GM21447 (cell line): Measurements from ENCODE around the gene SLC16A10.
"Not testable (repeated sequence)": the region's sequence is repeated elsewhere in the genome, so short reads cannot be mapped to it uniquely, and the experiment has no call there.

Experiments
- ATAC-seq: cut with Tn5 transposase; IDR thresholded peaks from one replicate; pipeline ENCODE4 v1.9.1; 2021; ENCODE audit not compliant: unreplicated experiment

The SLC16A10 gene

DNA sequence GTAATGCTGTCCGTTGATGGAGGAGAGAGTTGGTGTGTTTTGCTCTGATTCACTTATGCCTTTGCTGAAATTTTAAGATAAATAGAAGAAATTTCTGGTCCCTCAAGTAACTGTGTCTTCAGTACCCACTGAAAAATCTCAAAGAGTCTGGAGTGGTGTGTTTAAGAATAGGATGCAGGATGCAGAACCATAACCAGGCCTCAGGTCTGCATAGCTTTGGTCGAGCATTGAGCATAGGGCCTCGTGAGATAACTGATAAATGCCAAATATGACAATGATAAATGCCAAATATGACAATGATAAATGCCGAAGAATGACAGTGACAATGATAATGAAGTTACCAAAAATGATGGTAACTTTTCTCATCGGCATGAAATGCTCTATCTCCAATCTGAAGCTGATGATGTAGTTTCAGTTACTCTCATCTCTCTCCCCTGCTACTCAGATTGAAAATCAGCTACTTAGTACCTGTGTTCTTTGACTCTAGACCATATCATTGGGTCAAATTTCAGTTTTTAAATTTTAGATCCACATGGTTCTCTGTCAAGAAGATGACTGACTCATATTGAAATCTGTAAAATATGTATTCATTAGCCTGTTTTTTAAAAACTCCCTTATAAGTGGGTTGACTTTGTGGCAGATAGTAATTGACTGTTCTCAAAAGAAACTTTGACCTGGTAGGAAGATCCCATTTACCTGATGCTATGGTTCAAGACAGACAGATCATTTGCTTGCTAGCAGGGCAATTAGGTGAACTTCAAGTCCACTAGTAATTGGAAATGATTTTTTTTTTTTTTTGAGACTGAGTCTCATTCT, 96.6 kb downstream of the SLC16A10 start:
- no peak for ATAC-seq

DNA sequence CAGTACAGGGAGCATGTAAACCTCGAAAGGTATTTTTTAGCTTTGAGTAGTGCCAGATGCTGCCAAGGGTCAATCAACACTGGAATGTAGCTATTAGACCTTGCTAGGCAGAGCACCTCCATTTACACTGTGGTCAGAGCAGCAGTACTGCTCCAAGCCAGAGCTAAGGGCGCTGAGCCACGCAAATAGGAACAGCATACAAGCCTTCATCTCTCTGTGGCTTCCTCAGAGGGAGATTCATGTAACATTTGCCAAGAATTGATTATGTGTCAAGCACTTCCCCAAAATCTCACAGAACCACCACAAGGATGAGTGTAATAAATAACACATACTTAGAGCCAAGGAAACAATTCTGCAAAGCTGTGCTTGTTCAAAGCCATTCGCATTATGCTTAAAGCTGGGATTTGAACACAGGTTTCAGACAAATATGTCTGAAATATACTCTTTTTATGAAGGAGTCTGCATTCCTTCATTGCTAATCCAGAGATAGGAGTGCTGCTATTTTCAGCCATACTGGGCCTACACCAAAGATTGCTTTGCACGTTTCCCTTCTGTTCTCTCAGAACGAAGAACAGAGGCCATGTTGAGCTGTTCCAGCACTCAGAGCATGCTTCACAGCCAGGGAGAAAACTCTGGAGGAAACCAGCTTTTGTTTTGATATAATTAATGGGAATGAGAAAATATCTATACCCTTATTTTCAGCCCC, 97.7 kb downstream of the SLC16A10 start:
- no peak for ATAC-seq

DNA sequence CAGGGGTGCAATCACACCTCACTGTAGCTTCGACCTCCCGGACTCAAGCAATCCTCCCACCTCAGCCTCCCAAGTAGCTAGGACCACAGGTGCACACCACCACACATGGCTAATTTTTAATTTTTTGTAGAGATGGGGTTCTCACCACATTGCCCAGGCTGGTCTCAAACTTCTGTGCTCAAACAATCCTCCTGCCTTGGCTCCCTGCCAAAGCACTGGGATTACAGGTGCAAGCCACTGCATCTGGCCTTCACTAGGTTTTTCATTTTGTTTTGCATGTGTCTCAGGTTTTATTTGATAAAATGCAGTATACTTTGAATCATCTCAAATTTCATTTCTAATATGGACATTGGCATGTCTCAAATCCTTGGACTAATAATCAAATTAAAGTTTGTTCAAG, 98.7 kb downstream of the SLC16A10 start:
- no peak for ATAC-seq

DNA sequence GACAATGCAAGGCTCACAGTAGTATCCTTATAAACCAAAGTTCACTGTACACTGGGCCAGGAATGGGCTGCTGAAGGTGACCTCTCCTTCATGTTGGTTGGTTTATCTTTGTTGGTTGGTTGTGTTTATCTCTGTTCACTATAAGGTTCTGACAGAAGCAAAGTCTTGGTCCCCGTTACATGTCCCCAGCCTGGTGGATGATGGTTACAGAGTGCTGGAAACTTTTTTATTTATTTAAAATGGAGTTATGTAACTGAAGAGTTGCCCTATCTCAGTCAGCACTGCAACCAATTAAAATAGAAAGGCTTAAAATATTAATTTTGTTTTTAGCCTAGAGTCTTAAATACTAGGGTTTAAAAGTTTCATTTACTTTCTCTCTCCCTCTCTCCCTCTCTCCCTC, 100.6 kb downstream of the SLC16A10 start:
- no peak for ATAC-seq

GRCh38 chr6:111189666-111190210, 102.4 kb downstream of the SLC16A10 start:
- ATAC-seq: not testable (repeated sequence)

DNA sequence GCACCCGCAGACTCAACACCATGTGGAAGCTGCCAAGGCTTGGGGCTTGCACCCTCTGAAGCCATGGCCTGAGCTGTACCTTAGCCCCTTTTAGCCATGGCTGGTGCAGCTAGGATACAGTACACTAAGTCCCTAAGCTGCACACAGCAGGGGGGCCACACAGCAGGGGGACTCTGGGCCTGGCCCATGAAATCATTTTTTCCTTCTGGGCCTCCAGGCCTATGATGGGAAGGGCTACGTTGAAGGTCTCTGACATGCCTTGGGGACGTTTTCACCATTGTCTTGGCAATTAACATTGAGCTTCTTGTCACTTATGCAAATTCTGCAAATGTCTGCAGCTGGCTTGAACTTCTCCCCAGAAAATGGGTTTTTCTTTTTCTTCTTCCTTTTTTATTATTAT, 103.3 kb downstream of the SLC16A10 start:
- ATAC-seq: no peak

GRCh38 chr6:111191136-111191535, 103.8 kb downstream of the SLC16A10 start:
- ATAC-seq: not testable (repeated sequence)

DNA sequence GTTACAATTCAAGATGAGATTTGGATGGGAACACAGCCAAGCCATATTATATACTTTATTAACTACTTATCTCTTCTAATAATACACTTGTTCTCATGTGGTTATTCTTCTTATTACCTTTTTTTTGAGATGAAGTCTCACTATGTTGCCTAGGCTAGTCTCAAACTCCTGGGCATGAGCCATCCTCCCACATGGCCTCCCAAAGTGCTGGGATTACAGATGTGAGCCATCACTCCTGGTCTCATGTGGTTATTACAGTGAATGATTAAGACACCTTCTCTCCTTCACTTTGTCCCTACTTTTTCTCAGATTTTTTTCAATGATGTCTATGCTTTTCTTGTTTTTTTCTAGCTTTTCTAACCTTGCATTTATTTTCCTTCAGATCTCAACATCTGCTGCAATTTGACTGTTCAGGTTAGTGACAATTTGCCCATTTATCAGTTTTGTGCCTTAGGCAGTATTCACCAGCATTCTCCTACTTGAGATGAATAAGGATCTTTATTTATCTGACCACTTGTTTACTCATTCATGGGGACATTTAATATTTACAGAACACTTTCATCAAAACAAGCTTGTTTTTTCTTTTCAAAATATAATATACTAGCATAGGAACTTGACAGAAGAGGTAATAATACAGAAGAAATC, 105.7 kb downstream of the SLC16A10 start:
- no peak for ATAC-seq

DNA sequence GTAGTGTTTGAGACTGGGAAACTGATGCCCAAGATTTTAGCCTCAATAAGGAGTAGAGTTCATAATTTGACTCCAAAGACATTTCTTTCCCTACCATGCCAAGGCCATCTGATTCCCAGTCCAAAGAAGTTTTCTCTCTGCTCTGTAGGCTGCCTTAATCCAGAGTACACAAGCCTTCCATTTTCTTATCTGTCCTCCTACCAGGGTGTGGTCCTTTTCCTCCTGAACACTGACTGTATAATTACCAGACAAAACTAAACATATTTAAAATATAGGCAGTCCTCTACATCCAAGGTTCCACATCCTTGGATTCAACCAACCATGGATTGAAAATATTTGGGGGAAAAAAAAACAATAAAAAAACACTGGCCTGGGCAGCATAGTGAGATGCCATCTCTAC, 108.4 kb downstream of the SLC16A10 start:
- no peak for ATAC-seq

DNA sequence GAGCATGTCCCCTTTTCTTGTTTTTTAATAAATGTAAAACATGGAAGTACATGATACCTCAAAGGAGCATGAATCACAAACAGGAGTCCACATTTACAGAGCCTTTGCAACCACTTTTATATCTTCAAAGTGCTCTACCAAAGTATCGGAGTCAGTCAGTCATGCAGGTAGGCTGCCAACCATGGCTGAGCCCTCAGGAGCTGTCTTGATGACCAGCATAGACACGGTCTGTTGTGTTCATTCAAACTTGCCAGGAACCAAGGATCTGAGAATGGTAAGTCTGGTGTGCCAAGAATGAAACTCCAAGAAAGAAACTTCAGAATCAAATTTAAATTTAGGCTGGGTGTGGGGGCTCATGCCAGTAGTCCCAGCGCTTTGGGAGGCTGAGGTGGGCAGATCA, 111.5 kb downstream of the SLC16A10 start:
- no peak for ATAC-seq

DNA sequence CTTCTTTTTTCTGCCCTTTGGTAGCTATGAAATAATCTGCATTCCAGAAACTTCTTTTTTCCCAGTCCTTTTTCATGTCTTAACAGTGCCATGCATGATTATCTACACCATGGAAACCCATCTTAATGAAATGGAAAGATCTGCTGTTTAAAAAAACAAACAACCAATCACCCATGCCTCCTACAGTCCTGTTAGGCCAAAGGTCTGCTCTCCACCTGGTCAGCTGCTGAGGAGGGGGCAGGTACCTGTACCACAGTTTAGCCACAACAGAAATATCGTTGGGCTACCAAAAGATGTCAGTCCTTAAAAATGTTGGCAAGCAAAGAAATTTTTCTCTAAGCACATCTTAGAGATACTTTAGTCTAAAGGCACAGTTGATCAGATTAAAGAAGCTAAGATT, 112.6 kb downstream of the SLC16A10 start:
- no peak for ATAC-seq

DNA sequence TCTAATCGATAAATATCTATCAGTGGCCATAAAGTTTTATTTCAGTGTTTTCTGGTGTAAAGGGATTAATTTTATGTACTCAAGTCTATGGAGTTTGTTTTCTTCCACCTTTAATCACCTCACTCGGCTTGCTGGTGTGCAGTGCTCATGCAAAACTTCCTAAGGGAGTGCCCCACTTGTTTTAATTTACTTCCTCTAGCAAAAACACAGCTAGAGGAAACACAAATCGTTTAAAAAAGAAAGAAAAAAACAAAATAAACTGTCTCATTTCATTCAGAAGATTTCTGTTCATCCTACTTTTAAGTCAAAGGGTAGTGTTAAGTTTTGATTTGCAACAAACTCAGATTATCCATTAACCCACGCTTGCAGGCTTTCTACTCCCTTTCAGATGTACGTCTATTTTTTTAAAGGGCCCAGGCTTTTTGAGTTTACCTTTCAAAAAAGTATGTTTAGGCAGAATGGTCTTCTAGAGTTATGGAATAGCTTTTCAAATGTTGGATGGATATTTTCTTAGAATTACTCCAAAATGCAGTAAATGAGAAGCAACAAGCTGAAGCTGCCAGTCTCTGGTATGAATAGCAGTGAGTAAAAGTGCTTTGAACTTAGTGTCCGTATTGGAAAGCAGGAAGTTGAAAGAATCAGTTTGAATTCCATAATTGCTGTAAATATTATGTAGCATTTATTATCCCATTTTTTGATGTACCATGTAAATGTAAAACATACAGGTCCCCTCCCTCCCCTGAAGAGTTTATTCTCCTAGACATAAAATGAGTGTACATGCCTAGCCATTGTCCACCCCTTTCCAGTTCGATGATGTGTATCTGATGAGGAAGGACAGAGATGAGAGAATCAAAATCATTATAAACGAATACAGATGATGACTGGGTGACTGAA, 113.3 kb downstream of the SLC16A10 start:
- no peak for ATAC-seq

GRCh38 chr6:111201244-111201554, 113.9 kb downstream of the SLC16A10 start:
- ATAC-seq: no peak

DNA sequence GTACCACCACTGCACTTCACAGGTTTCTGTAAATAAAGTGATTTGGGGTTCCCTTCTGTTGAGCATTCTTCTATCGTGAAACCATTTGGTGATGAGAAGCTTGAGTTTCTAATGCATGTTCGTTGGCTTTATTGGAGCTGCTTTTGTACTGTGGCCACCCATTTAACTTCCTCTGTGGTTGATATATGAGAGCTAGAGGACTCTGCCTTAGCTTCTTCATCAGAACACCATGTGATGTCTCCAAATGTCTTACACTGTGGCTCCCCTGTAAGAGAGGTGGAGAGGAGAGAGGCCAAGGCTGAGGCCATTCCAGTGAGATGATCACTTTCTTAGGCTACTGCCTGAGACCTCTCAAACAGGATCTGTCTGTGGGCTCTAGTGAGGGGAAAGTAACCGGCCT, 114.5 kb downstream of the SLC16A10 start:
- ATAC-seq: no peak

DNA sequence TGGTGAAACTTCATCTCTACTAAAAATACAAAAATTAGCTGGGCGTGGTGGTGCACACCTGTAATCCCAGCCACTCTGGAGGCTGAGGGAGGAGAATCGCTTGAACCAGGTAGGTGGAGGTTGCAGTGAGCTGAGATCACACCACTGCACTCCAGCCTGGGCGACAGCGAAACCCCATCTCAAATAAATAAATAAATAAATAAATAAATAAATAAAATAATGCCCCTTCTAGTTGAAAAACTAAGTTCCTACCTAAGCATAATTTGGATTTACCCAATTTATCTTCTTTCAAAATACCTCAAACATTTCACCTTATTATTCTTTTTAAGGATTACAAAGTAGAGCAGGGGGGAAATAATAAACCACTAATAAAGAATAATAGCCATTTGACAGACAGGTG, 116.2 kb downstream of the SLC16A10 start:
- not testable (repeated sequence) for ATAC-seq

DNA sequence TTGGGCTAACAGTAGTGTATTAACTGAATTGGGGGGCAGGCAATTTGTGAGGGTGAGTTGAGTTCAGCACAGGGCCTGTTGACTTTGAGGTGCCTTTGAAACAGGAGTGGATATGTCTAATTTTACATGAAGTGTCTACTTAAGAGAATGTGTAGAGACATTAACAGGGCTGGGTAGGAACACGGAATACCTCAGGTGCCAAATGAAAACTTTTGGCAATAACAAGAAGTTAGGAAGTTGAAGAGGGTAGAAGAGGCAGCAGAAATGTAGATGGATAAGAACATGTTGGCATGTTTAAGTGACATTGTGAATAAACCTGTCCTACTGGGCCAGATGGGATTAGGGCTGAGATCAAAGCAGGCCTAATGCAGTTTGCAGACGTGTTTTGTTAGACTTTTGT, 117.0 kb downstream of the SLC16A10 start:
- no peak for ATAC-seq

- ATAC-seq: no peak
Observed at GRCh38 chr6:111204881-111205280, 117.6 kb downstream of the SLC16A10 start.

DNA sequence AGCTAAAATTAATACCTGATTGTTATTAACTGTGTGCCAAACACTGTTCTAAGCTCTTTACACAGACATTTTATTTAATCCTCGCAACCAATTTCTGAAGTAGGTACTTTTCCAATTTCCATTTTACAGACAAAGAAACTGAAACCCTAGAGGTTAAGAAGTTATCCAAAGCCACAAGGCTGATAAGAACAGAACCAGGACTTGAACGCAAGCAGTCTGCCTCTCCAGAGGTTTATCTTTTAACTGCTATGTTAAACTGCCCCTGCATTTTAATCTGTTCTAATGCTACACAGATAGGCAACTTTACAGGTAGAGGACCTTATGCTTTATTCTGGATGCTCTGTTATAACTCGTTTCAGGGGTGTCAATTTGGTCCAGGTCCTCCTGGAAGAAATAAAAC, 118.2 kb downstream of the SLC16A10 start:
- no peak for ATAC-seq

DNA sequence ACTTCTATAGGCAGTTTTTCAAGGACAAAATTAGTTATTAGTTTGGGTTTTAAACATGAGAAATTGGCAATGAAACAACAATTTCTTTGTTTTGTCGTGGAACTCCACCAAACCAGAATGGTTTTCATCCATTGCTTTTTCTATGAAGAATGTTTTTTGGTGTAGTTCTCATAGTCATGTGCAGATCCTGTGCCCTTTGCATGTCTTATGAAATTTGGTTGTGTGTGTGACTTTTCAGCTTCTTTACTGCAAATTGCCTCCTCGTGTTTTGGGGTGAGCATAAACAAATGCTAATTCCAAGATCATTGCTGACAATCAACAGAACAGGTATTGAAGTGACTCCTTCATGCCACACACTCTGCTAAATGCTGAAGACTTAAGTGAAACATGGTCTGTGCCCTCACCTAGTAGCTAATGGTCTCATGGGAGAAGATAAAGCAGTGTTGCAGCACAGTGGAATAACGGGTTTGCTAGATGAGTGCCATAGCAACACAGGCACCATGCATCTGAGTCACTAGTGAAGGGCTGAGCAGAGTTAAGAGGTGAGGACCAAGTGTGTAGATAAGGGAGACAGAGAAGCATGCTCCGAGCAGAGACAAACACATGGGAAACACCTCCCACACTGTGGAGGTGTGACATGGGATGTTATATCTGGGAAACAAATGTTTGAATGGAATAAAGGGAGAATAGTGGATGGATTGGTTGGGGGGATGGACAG, 120.0 kb downstream of the SLC16A10 start:
- no peak for ATAC-seq

DNA sequence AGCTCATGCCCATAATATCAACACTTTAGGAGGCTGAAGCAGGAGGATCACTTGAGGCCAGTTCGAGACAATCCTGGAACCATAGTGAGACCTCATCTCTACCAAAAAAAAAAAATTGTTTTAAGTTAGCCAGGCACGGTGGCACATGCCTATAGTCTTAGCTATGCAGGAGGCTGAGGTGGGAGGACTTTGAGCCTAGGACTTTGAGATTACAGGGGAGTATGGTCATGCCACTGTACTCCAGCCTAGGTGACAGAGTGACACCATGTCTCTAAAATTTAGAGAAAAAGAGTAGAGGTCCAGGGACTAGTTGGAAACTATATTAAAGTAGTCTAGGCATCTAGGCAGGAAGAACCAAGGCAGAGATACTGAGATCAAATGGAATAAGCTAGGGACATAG, 121.6 kb downstream of the SLC16A10 start:
- no peak for ATAC-seq
